Body of pancreas (tissue), 4 donors: ENCODE data around the gene GMDS. TPM values are rescaled to one million over a fixed set of nuclear protein-coding genes. Genes with fewer than 3 reads are reported as not detected.
A peak's percentile ranks its signal among the peaks of the same experiment; 100 is the strongest.

ENCODE experiments used
- ATAC-seq: fragments of 150-250 bp; one replicate; pipeline ENCODE4 v1.9.1; 2016
- DNase-seq, 4 donors: peaks; one replicate each; pipeline ENCODE4 v3.0.0-alpha.2; 2019
- H3K27ac ChIP-seq, 4 donors: fragments of 200-600 bp; sonication (generic); 1 replicate in 3 of 4; 2 replicates in 1 of 4; pipeline versions ENCODE4 v1.5.1 to v1.6.1; 2016 to 2019; ENCODE audit warnings: mild to moderate bottlenecking in 1 of 4, mixed read lengths in 1 of 4, moderate library complexity in 1 of 4
- H3K27me3 ChIP-seq, 2 donors: fragments of 200-600 bp; sonication (generic); one replicate each; pipeline ENCODE4 v1.6.0; 2016; ENCODE audit warnings: mild to moderate bottlenecking in 1 of 2
- H3K36me3 ChIP-seq, 2 donors: fragments of 200-600 bp; sonication (generic); replicated peaks in 1 of 2; 2 replicates each; pipeline ENCODE4 v1.5.1; 2016; ENCODE audit warnings: low read depth in 2 of 2; ENCODE audit not compliant: insufficient read depth in 1 of 2
- H3K4me1 ChIP-seq: fragments of 200-600 bp; sonication (generic); one replicate; pipeline ENCODE4 v1.6.0; 2016
- H3K4me3 ChIP-seq, 2 donors: fragments of 200-600 bp; sonication (generic); 1 replicate in 1 of 2; 2 replicates in 1 of 2; pipeline ENCODE4 v1.5.1; 2016 to 2019
- H3K9me3 ChIP-seq, 3 donors: fragments of 200-600 bp; sonication (generic); 1 replicate in 2 of 3; 2 replicates in 1 of 3; pipeline ENCODE4 v1.5.1; 2016
- POLR2A ChIP-seq, 3 donors: fragments of 450-650 bp; IDR thresholded peaks; one replicate each; pipeline ENCODE4 v1.6.1; 2016; ENCODE audit warnings: antibody characterized with exemption in 3 of 3, mild to moderate bottlenecking in 2 of 3
- WGBS, 2 donors: methylation state at CpG; one replicate each; pipeline ENCODE4 v1.1.5; 2017; 5-methylcytosine and 5-hydroxymethylcytosine counted together
- intact Hi-C: fragments of 100-400 bp; cut with DNase I; formaldehyde crosslinking; loops from one replicate; pipeline ENCODE4 v1.15.1; 2023
- total RNA-seq, 2 donors: library from RNA; depleted of rRNA; stranded (reverse); fragments of >200 nt; gene quantifications; one replicate each; pipeline ENCODE4 v1.1.0, GENCODE V29; 2016
- TF ChIP-seq, protein P1 (sequence below), 7 experiments: fragments of 450-650 bp in 4 of 7; fragments of 200-600 bp in 3 of 7; sonication (generic) in 3 of 7; IDR thresholded peaks; one replicate each; pipeline ENCODE4 v1.5.1; 2016 to 2019; ENCODE audit warnings: antibody characterized with exemption in 7 of 7

The GMDS gene
- total RNA-seq, 2 donors from 2014 or later = 34.5 to 63.3 TPM

DNA sequence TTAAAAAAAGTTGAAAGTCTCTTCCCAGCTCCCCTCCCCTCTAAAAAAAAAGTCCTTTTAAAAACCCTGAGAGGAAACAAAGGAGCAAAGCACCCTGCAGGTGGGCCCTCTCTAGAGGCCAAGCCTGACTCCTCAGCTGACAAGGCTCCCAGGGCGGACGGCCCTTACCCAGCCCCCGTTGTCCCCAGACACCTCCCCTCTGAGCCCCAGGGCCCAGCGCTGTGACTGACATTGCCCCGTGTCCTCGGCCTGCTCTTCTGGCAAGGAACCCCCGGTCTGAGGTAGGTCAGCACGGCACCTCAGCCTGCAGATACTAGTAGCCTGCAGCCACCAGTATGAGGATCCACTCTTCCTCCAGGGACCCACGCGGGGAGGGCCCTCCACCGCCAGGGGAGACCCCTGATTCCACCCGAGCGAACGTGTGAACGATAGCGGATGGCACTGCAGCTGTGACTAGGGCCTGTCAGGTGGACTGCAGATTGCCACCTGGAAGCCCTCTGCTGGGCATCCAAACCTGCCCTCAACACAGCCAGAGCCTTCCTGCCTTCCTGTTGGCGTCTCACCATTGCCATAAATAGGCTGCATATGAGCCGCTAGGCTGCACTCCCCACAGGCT lies 601.5 kb downstream of the GMDS start:
- H3K27me3 ChIP-seq = no peaks in the 10 kb centered on the region
- ATAC-seq = no peak
- no peaks in the 10 kb centered on the region for H3K36me3 ChIP-seq
- TF ChIP-seq, protein P1, sequence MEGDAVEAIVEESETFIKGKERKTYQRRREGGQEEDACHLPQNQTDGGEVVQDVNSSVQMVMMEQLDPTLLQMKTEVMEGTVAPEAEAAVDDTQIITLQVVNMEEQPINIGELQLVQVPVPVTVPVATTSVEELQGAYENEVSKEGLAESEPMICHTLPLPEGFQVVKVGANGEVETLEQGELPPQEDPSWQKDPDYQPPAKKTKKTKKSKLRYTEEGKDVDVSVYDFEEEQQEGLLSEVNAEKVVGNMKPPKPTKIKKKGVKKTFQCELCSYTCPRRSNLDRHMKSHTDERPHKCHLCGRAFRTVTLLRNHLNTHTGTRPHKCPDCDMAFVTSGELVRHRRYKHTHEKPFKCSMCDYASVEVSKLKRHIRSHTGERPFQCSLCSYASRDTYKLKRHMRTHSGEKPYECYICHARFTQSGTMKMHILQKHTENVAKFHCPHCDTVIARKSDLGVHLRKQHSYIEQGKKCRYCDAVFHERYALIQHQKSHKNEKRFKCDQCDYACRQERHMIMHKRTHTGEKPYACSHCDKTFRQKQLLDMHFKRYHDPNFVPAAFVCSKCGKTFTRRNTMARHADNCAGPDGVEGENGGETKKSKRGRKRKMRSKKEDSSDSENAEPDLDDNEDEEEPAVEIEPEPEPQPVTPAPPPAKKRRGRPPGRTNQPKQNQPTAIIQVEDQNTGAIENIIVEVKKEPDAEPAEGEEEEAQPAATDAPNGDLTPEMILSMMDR (IDR thresholded peaks at IDR 0.05) = no peak
- no peak for TF ChIP-seq POLR2A (IDR thresholded peaks at IDR 0.05)
- intact Hi-C loops = no loop called here
- no peak overlapping the region for H3K4me3 ChIP-seq
- H3K9me3 ChIP-seq = no peaks in the 10 kb centered on the region
- H3K27ac ChIP-seq = no peak overlapping the region
- 92 to 93% methylated on average over 10 to 18 of the region's 18 CpGs for WGBS, 2 donors
- H3K4me1 ChIP-seq = peaks cover 14% of the 10 kb centered on the region
- no peak for DNase-seq

- ATAC-seq = no peak
- no peak for TF ChIP-seq POLR2A (IDR thresholded peaks at IDR 0.05)
- TF ChIP-seq, protein P1 (IDR thresholded peaks at IDR 0.05) = no peak
- no peak for DNase-seq
- no peaks in the 10 kb centered on the region for H3K27me3 ChIP-seq
- no peaks in the 10 kb centered on the region for H3K36me3 ChIP-seq
- no peaks in the 10 kb centered on the region for H3K9me3 ChIP-seq
- H3K27ac ChIP-seq = no peak overlapping the region
- peaks cover 14% of the 10 kb centered on the region for H3K4me1 ChIP-seq
- WGBS, 2 donors = 87 to 90% methylated on average over 7 of the region's 7 CpGs
- intact Hi-C loops = no loop called here
- no peak overlapping the region for H3K4me3 ChIP-seq
These were observed 602.3 kb downstream of the GMDS start for GRCh38 chr6:1643111-1643510.

DNA sequence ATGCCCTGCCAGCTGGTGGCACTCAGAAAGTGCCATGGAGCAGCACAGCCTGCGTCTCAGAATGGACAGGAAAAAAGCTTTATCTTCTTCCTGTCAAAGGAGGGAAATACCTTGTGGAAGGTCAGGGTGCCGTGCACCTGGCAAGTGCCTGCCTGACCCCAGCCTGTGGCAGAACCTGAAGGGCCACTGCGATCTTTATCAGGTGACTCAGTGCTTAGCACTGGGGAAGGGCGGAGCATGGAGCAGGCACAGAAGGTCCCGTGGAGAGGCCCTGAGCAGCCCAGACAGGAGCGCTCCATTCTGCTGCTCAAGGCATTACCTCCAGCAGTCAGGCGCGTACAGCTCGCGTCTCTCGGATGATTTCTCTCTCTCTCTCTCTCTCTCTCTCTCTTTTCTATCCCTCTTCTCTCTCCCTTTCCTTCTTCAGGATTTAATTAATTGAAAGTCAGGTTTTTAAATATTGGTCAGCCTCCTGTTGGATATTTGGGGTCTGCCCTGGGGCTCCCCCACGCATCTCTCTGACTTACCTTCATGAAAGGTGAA lies 604.0 kb downstream of the GMDS start:
- ATAC-seq (peak; percentile 97), DNase-seq (peak; percentile 81 to 91 (median 88))
- Histone ChIP-seq H3K4me1 (peaks cover 14% of the 10 kb centered on the region), H3K9me3 (no peaks in the 10 kb centered on the region), H3K27me3 (no peaks in the 10 kb centered on the region), H3K4me3 (no peak overlapping the region), H3K36me3 (no peaks in the 10 kb centered on the region), H3K27ac (peak overlapping the region in 3 of 4 donors; percentile 19 to 39 (median 33))
- TF ChIP-seq, protein P1 (IDR thresholded peaks at IDR 0.05) = peak in 2 of 7 experiments; percentile 15 to 41
- peak in 2 of 3 donors; percentile 23 to 37 for TF ChIP-seq POLR2A (IDR thresholded peaks at IDR 0.05)
- intact Hi-C loops = no loop called here
- WGBS, 2 donors = 45 to 47% methylated on average over 12 of the region's 12 CpGs

DNA sequence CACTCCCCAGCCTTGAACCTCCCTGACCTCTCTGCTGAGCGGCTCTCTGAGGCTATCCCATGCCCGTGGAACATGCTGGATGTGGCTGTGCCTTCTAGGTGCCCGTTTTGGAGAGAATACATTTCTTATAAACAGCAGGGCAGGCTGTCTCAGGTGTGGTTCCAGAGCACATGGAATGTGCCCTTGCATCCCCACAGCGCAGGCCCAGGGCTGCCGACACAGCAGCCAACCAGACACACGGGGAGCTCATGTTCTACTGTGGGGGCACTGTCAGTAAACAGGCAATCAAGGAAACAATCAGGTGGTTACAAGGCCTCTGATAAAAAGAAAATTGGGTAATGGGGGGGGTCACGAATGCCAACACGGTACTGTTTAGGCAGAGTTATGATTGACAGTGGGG lies 604.9 kb downstream of the GMDS start:
- intact Hi-C loops = no loop called here
- no peaks in the 10 kb centered on the region for H3K27me3 ChIP-seq
- H3K4me1 ChIP-seq = peaks cover 14% of the 10 kb centered on the region
- no peaks in the 10 kb centered on the region for H3K9me3 ChIP-seq
- WGBS, 2 donors = 59 to 88% methylated on average over 8 of the region's 8 CpGs
- peak overlapping the region in 1 of 4 donors; percentile 39 for H3K27ac ChIP-seq
- no peak for ATAC-seq
- peak in 1 of 4 donors; percentile 36 for DNase-seq
- H3K4me3 ChIP-seq = no peak overlapping the region
- no peak for TF ChIP-seq POLR2A (IDR thresholded peaks at IDR 0.05)
- TF ChIP-seq, protein P1 (IDR thresholded peaks at IDR 0.05) = no peak
- H3K36me3 ChIP-seq = no peaks in the 10 kb centered on the region

DNA sequence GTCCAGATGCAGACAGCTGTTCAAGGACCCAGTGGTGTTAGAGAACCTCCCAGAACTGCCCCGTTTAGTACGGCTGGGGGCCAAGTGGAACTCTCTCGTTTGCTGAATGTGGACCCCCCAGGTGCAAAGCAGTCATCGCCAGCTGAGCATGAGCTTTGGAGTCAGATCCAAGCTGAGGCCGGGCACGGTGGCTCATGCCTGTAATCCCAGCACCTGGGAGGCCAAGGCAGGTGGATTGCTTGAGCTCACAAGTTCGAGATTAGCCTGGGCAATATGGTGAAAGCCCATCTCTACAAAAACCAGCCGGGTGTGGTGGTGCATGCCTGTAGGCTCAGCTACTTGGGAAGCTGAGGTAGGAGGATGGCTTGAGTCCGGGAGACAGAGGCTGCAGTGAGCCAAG lies 606.0 kb downstream of the GMDS start:
- no peak overlapping the region for H3K27ac ChIP-seq
- H3K4me3 ChIP-seq = no peak overlapping the region
- ATAC-seq (no peak), DNase-seq (no peak)
- 89 to 94% methylated on average over 8 to 9 of the region's 9 CpGs for WGBS, 2 donors
- TF ChIP-seq POLR2A (IDR thresholded peaks at IDR 0.05) = no peak
- TF ChIP-seq, protein P1 (IDR thresholded peaks at IDR 0.05) = no peak
- no peaks in the 10 kb centered on the region for H3K27me3 ChIP-seq
- intact Hi-C loops = loop anchor here (10.0 kb wide), 1 partner anchor 135 kb away; no protein-coding TSS in a partner anchor
- peaks cover 14% of the 10 kb centered on the region for H3K4me1 ChIP-seq
- no peaks in the 10 kb centered on the region for H3K9me3 ChIP-seq
- H3K36me3 ChIP-seq = no peaks in the 10 kb centered on the region
